ENCODE results near the gene ARAP1.

ARAP1 gene

GRCh38 chr11:72649215-72649976 lies 102.8 kb downstream of the ARAP1 start:
- no peak overlapping the region for H3K4me3 ChIP-seq (ENCODE audit: low read depth, low read length)
- no peak for DNase-seq (ENCODE audit: low read depth)
- TF ChIP-seq CTCF (IDR thresholded peaks at IDR 0.05; ENCODE audit: low read depth, low read length) = no peak
- TF ChIP-seq MAX (IDR thresholded peaks at IDR 0.05; ENCODE audit: low read depth, low read length) = no peak
- TF ChIP-seq POLR2A (IDR thresholded peaks at IDR 0.05; ENCODE audit: extremely low read depth, insufficient read length) = no peak
- no peak for TF ChIP-seq MYC (IDR thresholded peaks at IDR 0.05; ENCODE audit: low read depth, low read length)

- no peak overlapping the region for H3K4me3 ChIP-seq (ENCODE audit: low read depth, low read length)
- no peak for DNase-seq (ENCODE audit: low read depth)
- TF ChIP-seq POLR2A (IDR thresholded peaks at IDR 0.05; ENCODE audit: extremely low read depth, insufficient read length) (no peak), MYC (IDR thresholded peaks at IDR 0.05; ENCODE audit: low read depth, low read length) (no peak), CTCF (IDR thresholded peaks at IDR 0.05; ENCODE audit: low read depth, low read length) (no peak), MAX (IDR thresholded peaks at IDR 0.05; ENCODE audit: low read depth, low read length) (no peak)
Observed at GRCh38 chr11:72648384-72649136, 103.6 kb downstream of the ARAP1 start.

GRCh38 chr11:72647882-72648281 lies 104.3 kb downstream of the ARAP1 start:
- no peak overlapping the region for H3K4me3 ChIP-seq (ENCODE audit: low read depth, low read length)
- no peak for DNase-seq (ENCODE audit: low read depth)
- TF ChIP-seq MYC (IDR thresholded peaks at IDR 0.05; ENCODE audit: low read depth, low read length) (no peak), MAX (IDR thresholded peaks at IDR 0.05; ENCODE audit: low read depth, low read length) (no peak), CTCF (IDR thresholded peaks at IDR 0.05; ENCODE audit: low read depth, low read length) (no peak), POLR2A (IDR thresholded peaks at IDR 0.05; ENCODE audit: extremely low read depth, insufficient read length) (no peak)

- DNase-seq (ENCODE audit: low read depth) = no peak
- TF ChIP-seq MAX (IDR thresholded peaks at IDR 0.05; ENCODE audit: low read depth, low read length) = no peak
- TF ChIP-seq POLR2A (IDR thresholded peaks at IDR 0.05; ENCODE audit: extremely low read depth, insufficient read length) = no peak
- TF ChIP-seq MYC (IDR thresholded peaks at IDR 0.05; ENCODE audit: low read depth, low read length) = no peak
- H3K4me3 ChIP-seq (ENCODE audit: low read depth, low read length) = no peak overlapping the region
Observed at GRCh38 chr11:72646472-72646871, 105.7 kb downstream of the ARAP1 start.

GRCh38 chr11:72646024-72646423 lies 106.2 kb downstream of the ARAP1 start:
- TF ChIP-seq POLR2A (IDR thresholded peaks at IDR 0.05; ENCODE audit: extremely low read depth, insufficient read length) = no peak
- no peak for TF ChIP-seq CTCF (IDR thresholded peaks at IDR 0.05; ENCODE audit: low read depth, low read length)
- no peak for TF ChIP-seq MAX (IDR thresholded peaks at IDR 0.05; ENCODE audit: low read depth, low read length)
- TF ChIP-seq MYC (IDR thresholded peaks at IDR 0.05; ENCODE audit: low read depth, low read length) = no peak
- H3K4me3 ChIP-seq (ENCODE audit: low read depth, low read length) = no peak overlapping the region
- no peak for DNase-seq (ENCODE audit: low read depth)

GRCh38 chr11:72643547-72643946 lies 108.7 kb downstream of the ARAP1 start:
- peak; percentile 64 for DNase-seq (ENCODE audit: low read depth)
- no peak overlapping the region for H3K4me3 ChIP-seq (ENCODE audit: low read depth, low read length)
- TF ChIP-seq MYC (IDR thresholded peaks at IDR 0.05; ENCODE audit: low read depth, low read length) (no peak), POLR2A (IDR thresholded peaks at IDR 0.05; ENCODE audit: extremely low read depth, insufficient read length) (no peak)
